MM.1S (cell line): Measurements from ENCODE around the gene G0S2.

Experiments used
- CTCF ChIP-seq: fragments of 300-600 bp; sonication (generic); IDR thresholded peaks from 2 replicates; pipeline ENCODE4 v1.5.1; 2016; ENCODE audit warnings: antibody characterized with exemption, low read length, mixed read lengths
- EZH2 ChIP-seq: fragments of 300-600 bp; sonication (generic); optimal IDR thresholded peaks from 2 replicates; pipeline ENCODE3; 2017; ENCODE audit warnings: low read depth, mild to moderate bottlenecking, antibody characterized with exemption, low read length, mixed read lengths

GRCh38 chr1:209710847-209711246 lies 35.6 kb downstream of the G0S2 start:
- TF ChIP-seq CTCF = no peak
- TF ChIP-seq EZH2 = no peak
